Chondrocyte (in vitro differentiated cells): ENCODE results near the gene FOXA3. TPM values are rescaled to one million over a fixed set of nuclear protein-coding genes. Genes with fewer than 3 reads are reported as not detected.

Experiments used
- DNase-seq: peaks from one replicate; pipeline ENCODE4 v3.0.0; 2021; ENCODE audit warnings: mixed read lengths, low spot score
- H3K27ac Mint-ChIP-seq: one replicate; pipeline ENCODE4 v1.8.0; 2021; ENCODE audit warnings: mild to moderate bottlenecking, moderate library complexity, mixed read lengths; ENCODE audit not compliant: unreplicated experiment
- H3K27me3 Mint-ChIP-seq: 2 replicates; pipeline ENCODE4 v1.8.0; 2021; ENCODE audit warnings: low read depth, mixed read lengths
- H3K36me3 Mint-ChIP-seq: 2 replicates; pipeline ENCODE4 v1.8.0; 2021; ENCODE audit warnings: low read depth, mixed read lengths
- H3K4me1 Mint-ChIP-seq: 2 replicates; pipeline ENCODE4 v1.8.0; 2021; ENCODE audit warnings: low read depth, mild to moderate bottlenecking, mixed read lengths
- H3K4me3 Mint-ChIP-seq: one replicate; pipeline ENCODE4 v1.8.0; 2021; ENCODE audit warnings: mild to moderate bottlenecking, moderate library complexity, mixed read lengths; ENCODE audit not compliant: unreplicated experiment
- H3K9me3 Mint-ChIP-seq: 2 replicates; pipeline ENCODE4 v1.8.0; 2021; ENCODE audit warnings: low read depth, mixed read lengths
- CTCF ChIP-seq: fragments of 200-600 bp; sonication (generic); IDR thresholded peaks from 2 replicates; pipeline ENCODE4 v1.5.0; 2021; ENCODE audit warnings: antibody characterized with exemption, mild to moderate bottlenecking, moderate library complexity
- long read RNA-seq: library from polyadenylated mRNA; stranded (forward); transcript quantifications from one replicate; pipeline ENCODE4 v2.0.0, GENCODE V29; 2021
- total RNA-seq: library from RNA; stranded (reverse); gene quantifications from 3 replicates; pipeline ENCODE4 v1.2.1, GENCODE V29; 2021

FOXA3 gene
- total RNA-seq, result not detected in 3 replicates
- long read RNA-seq, result 0 reads

- no peaks in the 10 kb centered on the region for H3K9me3 Mint-ChIP-seq
- peaks cover 26% of the 10 kb centered on the region for H3K27me3 Mint-ChIP-seq
- H3K4me1 Mint-ChIP-seq, result peaks cover 23% of the 10 kb centered on the region
- H3K36me3 Mint-ChIP-seq, result peaks cover 6% of the 10 kb centered on the region
- peak within 1 kb of the TSS; percentile 90 for H3K4me3 Mint-ChIP-seq
- TF ChIP-seq CTCF, result peak; percentile 82
- H3K27ac Mint-ChIP-seq, result peak within 1 kb of the TSS; percentile 17
- DNase-seq, result no peak
Measured at GRCh38 chr19:45863840-45864628, at the start of gene FOXA3. Gene FOXA3, plus strand, starts transcription at chr19:45864326. Its CDS starts 131 bp downstream, at chr19:45864457.

- H3K27me3 Mint-ChIP-seq, result no peaks in the 10 kb centered on the region
- TF ChIP-seq CTCF, result no peak
- H3K4me3 Mint-ChIP-seq, result peak within 1 kb of the TSS; percentile 69
- DNase-seq, result peak; percentile 84
- peaks cover 9% of the 10 kb centered on the region for H3K4me1 Mint-ChIP-seq
- H3K36me3 Mint-ChIP-seq, result no peaks in the 10 kb centered on the region
- no peaks in the 10 kb centered on the region for H3K9me3 Mint-ChIP-seq
- no peak within 1 kb of the TSS for H3K27ac Mint-ChIP-seq
Measured at GRCh38 chr19:45814851-45815480, 49.2 kb upstream of the FOXA3 start, which contains the start of gene RSPH6A. Gene RSPH6A, minus strand, starts transcription at chr19:45815308. Its CDS starts 132 bp downstream, at chr19:45815176.

GRCh38 chr19:45815481-45816216 is 48.5 kb upstream of the FOXA3 start:
- Mint-ChIP-seq H3K4me1 (peaks cover 3% of the 10 kb centered on the region), H3K4me3 (peak overlapping the region; percentile 69), H3K27me3 (no peaks in the 10 kb centered on the region), H3K27ac (no peak overlapping the region), H3K36me3 (peaks cover 3% of the 10 kb centered on the region), H3K9me3 (no peaks in the 10 kb centered on the region)
- TF ChIP-seq CTCF, result no peak
- DNase-seq, result peak; percentile 87

GRCh38 chr19:45816236-45817009 is 47.7 kb upstream of the FOXA3 start:
- H3K27ac Mint-ChIP-seq, result no peak overlapping the region

More at GRCh38 chr19:45816236-45817009, 47.7 kb upstream of the FOXA3 start:
- peaks cover 3% of the 10 kb centered on the region for H3K4me1 Mint-ChIP-seq
- no peak for TF ChIP-seq CTCF
- no peaks in the 10 kb centered on the region for H3K27me3 Mint-ChIP-seq
- DNase-seq, result peak; percentile 79
- no peak overlapping the region for H3K4me3 Mint-ChIP-seq
- peaks cover 6% of the 10 kb centered on the region for H3K36me3 Mint-ChIP-seq
- H3K9me3 Mint-ChIP-seq, result no peaks in the 10 kb centered on the region
